Activated CD4-positive, alpha-beta T cell treated with anti-CD3 and anti-CD28 coated beads for 36 hours (primary cell): ENCODE data around the gene KREMEN2. TPM values are rescaled to one million over a fixed set of nuclear protein-coding genes. Genes with fewer than 3 reads are reported as not detected.

ENCODE experiments used
- ATAC-seq: fragments of 200-7000 bp; cut with Tn5 transposase; one replicate; pipeline ENCODE4 v1.10.0; 2021; ENCODE audit warnings: mild to moderate bottlenecking, moderate library complexity
- CTCF ChIA-PET: fragments of 350-600 bp; sonication (Branson Sonifier 250); formaldehyde crosslinking; loops from one replicate; lab custom pipeline; 2021; ENCODE audit warnings: antibody characterized with exemption; lab: Charles Lee
- POLR2A ChIA-PET: fragments of 350-600 bp; sonication (Branson Sonifier 250); formaldehyde crosslinking; loops from one replicate; lab custom pipeline; 2021; ENCODE audit warnings: antibody characterized with exemption, inconsistent platforms; lab: Charles Lee
- DNase-seq: peaks from one replicate; pipeline ENCODE4 v3.0.0-alpha.2; 2020
- H3K27ac Mint-ChIP-seq: one replicate; pipeline ENCODE4 v1.8.0; 2021; ENCODE audit warnings: mixed read lengths
- H3K27me3 Mint-ChIP-seq: one replicate; pipeline ENCODE4 v1.8.0; 2021; ENCODE audit warnings: mixed read lengths
- H3K36me3 Mint-ChIP-seq: one replicate; pipeline ENCODE4 v1.8.0; 2021; ENCODE audit warnings: low read depth, mixed read lengths
- H3K4me1 Mint-ChIP-seq: one replicate; pipeline ENCODE4 v1.8.0; 2021; ENCODE audit warnings: mixed read lengths
- H3K4me3 Mint-ChIP-seq: one replicate; pipeline ENCODE4 v1.8.0; 2021; ENCODE audit warnings: mild to moderate bottlenecking, moderate library complexity, mixed read lengths
- H3K9me3 Mint-ChIP-seq: one replicate; pipeline ENCODE4 v1.8.0; 2021; ENCODE audit warnings: low read depth, mixed read lengths
- intact Hi-C, 2 experiments: fragments of 100-400 bp; cut with DNase I in 1 of 2; cut with micrococcal nuclease in 1 of 2; formaldehyde crosslinking; loops; one replicate each; pipeline versions ENCODE4 v1.14.2 to v1.15.1; 2022 to 2024; cut with DNase I, micrococcal nuclease
- total RNA-seq, 2 experiments: library from RNA; stranded (reverse); gene quantifications; one replicate each; pipeline ENCODE4 v1.2.3, GENCODE V29; 2021

The KREMEN2 gene
- total RNA-seq, 2 experiments from 2014 or later = not detected

DNA sequence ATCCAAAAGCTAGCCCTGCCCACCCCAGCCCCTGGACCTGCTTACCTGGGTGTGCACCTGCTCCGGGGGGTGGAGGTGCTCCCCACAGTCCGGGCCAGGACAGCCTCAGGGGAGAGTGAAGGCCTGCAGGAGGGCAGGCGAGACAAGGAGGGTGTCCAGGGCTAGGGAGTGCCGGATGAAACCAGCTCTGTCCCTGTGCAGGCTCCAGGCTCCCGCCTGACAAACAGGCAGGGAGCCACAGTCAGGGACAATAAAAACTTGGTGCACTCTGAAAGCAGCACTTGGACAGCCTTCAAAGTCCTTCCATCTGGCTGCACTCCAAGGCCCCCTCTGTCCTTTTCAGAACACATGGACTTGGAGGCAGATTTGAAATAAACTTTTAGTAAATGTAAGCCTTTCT, 9.0 kb downstream of the KREMEN2 start:
- DNase-seq = no peak
- Mint-ChIP-seq H3K36me3 (peaks cover 37% of the 10 kb centered on the region), H3K4me3 (no peak overlapping the region), H3K27ac (no peak overlapping the region), H3K27me3 (peaks cover 5% of the 10 kb centered on the region), H3K9me3 (no peaks in the 10 kb centered on the region), H3K4me1 (peaks cover 17% of the 10 kb centered on the region)
- no peak for ATAC-seq
- intact Hi-C loops = loop anchor here in 1 of 2 experiments (5.0 kb wide), 1 partner anchor 49 kb away; the partner anchor contains the start of genes HCFC1R1, THOC6 and TNFRSF12A
- POLR2A ChIA-PET = interaction anchor here (0.5 kb wide), 1 partner anchor 189 kb away, joined by 3 read pairs; no protein-coding TSS in a partner anchor
- CTCF ChIA-PET = interaction anchor here (0.8 to 1.6 kb wide), 3 partner anchors 11 to 178 kb away, joined by 3 to 7 read pairs (median 3); no protein-coding TSS in a partner anchor

DNA sequence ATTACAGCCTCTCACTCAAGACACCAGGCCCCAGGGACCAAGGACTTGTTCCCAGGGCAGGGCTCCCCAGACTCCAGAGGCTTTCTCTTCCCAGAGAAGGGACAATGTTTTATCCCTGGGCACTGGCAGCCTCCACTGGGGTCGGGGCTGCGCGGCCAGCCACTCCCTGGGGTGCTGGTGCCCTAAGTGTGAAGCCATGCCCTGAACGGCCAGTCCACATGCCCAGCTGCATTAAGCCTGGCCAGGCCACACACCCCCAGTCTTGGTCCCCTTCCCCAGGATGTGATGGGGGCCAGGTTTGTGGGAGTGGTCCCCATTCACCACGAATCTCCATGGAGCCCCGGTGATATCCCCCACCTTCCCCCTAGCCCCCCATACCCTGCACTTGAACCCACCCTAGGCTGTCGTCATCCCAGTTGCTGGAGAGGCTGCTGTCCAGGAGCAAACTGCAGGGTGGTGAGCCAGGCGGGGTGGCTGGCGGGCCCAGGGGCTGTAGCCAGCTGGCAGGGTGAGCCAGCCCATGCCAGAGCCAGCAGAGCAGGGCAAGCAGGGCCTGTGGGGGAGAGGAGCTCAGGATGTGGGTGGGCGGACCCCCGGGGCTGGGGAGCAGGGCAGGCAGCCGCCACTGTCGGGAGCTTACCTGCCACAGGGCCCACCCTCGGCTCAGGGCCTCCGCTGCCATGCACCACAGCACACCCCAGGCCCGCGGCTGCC, 9.7 kb downstream of the KREMEN2 start:
- POLR2A ChIA-PET = interaction anchor here (0.5 kb wide), 1 partner anchor 188 kb away, joined by 3 read pairs; no protein-coding TSS in a partner anchor
- H3K27me3 Mint-ChIP-seq = no peaks in the 10 kb centered on the region
- CTCF ChIA-PET = interaction anchor here (1.1 kb wide), 1 partner anchor 54 kb away, joined by 3 read pairs; no protein-coding TSS in a partner anchor
- H3K27ac Mint-ChIP-seq = no peak overlapping the region
- intact Hi-C loops = loop anchor here in 1 of 2 experiments (5.0 kb wide), 1 partner anchor 49 kb away; the partner anchor contains the start of genes HCFC1R1, THOC6 and TNFRSF12A
- H3K4me3 Mint-ChIP-seq = no peak overlapping the region
- no peak for ATAC-seq
- H3K4me1 Mint-ChIP-seq = peaks cover 10% of the 10 kb centered on the region
- peaks cover 39% of the 10 kb centered on the region for H3K36me3 Mint-ChIP-seq
- DNase-seq = no peak
- no peaks in the 10 kb centered on the region for H3K9me3 Mint-ChIP-seq

DNA sequence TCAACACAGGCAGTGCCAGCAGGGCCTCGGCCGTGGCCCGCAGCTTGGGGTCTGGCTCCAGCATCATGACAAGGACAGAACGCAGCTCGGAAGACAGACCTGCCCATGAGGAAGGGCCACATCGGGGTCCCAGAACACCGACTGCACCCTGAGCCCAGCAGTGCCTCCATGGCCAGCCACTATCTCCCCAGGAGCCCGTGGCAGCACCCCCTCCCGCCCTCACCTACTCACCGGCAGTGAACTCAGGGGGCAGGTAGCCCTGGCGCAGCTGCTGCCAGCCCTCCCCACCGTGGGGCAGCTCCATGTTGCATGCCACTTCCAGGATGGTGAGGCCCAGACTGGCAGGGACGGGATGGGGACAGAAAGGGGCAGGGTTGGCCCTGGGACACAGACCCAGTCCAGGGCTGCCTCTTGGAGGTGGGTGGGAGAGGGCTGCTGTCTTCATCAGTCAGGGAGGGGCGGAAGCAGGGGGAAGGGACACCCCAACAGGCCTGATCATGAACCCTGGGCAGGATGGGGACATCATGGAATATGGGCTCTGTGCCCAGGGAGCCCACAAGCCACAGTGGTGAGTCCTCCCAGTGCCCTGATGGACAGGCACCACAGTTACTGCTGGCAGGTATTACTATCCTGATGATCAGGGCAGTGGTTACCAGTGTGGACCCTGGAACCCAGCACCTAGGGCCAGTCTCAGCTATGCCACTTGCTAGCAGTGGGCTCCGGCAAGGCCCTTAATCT, 10.4 kb downstream of the KREMEN2 start:
- Mint-ChIP-seq H3K36me3 (peaks cover 42% of the 10 kb centered on the region), H3K4me3 (no peak overlapping the region), H3K9me3 (no peaks in the 10 kb centered on the region), H3K4me1 (peaks cover 8% of the 10 kb centered on the region), H3K27ac (no peak overlapping the region), H3K27me3 (no peaks in the 10 kb centered on the region)
- intact Hi-C loops = loop anchor here in 1 of 2 experiments (5.0 kb wide), 1 partner anchor 48 kb away; the partner anchor contains the start of genes HCFC1R1, THOC6 and TNFRSF12A
- no peak for DNase-seq
- ChIA-PET CTCF (interaction anchor here (0.6 to 1.1 kb wide), 3 partner anchors 10 to 53 kb away, joined by 3 read pairs; no protein-coding TSS in a partner anchor), POLR2A (no interaction called here)
- ATAC-seq = no peak

GRCh38 chr16:2975161-2975795, 11.2 kb downstream of the KREMEN2 start:
- no peaks in the 10 kb centered on the region for H3K9me3 Mint-ChIP-seq
- POLR2A ChIA-PET = no interaction called here
- peaks cover 8% of the 10 kb centered on the region for H3K4me1 Mint-ChIP-seq
- no peak overlapping the region for H3K27ac Mint-ChIP-seq
- ATAC-seq = no peak
- CTCF ChIA-PET = interaction anchor here (0.6 to 1.1 kb wide), 2 partner anchors 9 to 29 kb away, joined by 3 read pairs; no protein-coding TSS in a partner anchor
- no peak for DNase-seq
- intact Hi-C loops = no loop called here
- H3K4me3 Mint-ChIP-seq = no peak overlapping the region
- no peaks in the 10 kb centered on the region for H3K27me3 Mint-ChIP-seq
- H3K36me3 Mint-ChIP-seq = peaks cover 45% of the 10 kb centered on the region

GRCh38 chr16:2976201-2976600, 12.1 kb downstream of the KREMEN2 start:
- H3K4me3 Mint-ChIP-seq = no peak overlapping the region
- no peaks in the 10 kb centered on the region for H3K27me3 Mint-ChIP-seq
- intact Hi-C loops = no loop called here
- H3K27ac Mint-ChIP-seq = no peak overlapping the region
- DNase-seq (no peak), ATAC-seq (no peak)
- peaks cover 43% of the 10 kb centered on the region for H3K36me3 Mint-ChIP-seq
- H3K4me1 Mint-ChIP-seq = peaks cover under 1% of the 10 kb centered on the region
- CTCF ChIA-PET = no interaction called here
- POLR2A ChIA-PET = no interaction called here
- H3K9me3 Mint-ChIP-seq = no peaks in the 10 kb centered on the region

DNA sequence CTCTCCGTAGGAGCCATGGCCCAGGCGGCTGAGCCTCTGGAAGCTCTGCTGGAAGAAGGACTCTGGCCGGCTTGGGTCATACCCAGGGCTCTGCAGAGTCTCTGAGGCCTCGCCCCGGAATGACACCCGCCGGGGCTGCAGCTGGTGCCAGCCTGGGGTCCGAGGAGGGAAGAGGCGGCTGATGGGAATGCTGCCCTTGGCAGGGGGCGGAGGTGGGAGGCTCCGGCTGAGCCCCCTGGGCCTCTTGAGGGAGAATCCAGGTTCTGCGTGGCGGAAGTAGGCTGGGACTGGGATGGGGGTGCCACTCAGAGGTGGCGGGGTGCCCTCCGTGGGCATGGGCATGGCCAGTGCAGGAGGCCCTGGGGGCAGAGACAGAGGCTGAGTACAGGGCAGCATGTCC, 12.6 kb downstream of the KREMEN2 start:
- Mint-ChIP-seq H3K4me1 (peaks cover 1% of the 10 kb centered on the region), H3K27ac (no peak overlapping the region), H3K4me3 (no peak overlapping the region), H3K27me3 (peaks cover 1% of the 10 kb centered on the region), H3K36me3 (peaks cover 41% of the 10 kb centered on the region), H3K9me3 (no peaks in the 10 kb centered on the region)
- intact Hi-C loops = no loop called here
- CTCF ChIA-PET = interaction anchor here (0.9 to 1.1 kb wide), 2 partner anchors 52 to 65 kb away, joined by 3 to 5 read pairs; partner anchors contain the start of gene FLYWCH1
- ATAC-seq (no peak), DNase-seq (no peak)
- POLR2A ChIA-PET = interaction anchor here (0.9 kb wide), 1 partner anchor 70 kb away, joined by 3 read pairs; no protein-coding TSS in a partner anchor

- H3K9me3 Mint-ChIP-seq = no peaks in the 10 kb centered on the region
- no peak overlapping the region for H3K4me3 Mint-ChIP-seq
- H3K27ac Mint-ChIP-seq = no peak overlapping the region
- POLR2A ChIA-PET = interaction anchor here (0.9 to 1.1 kb wide), 2 partner anchors 8 to 71 kb away, joined by 3 read pairs; partner anchors contain the start of gene PAQR4
- intact Hi-C loops = no loop called here
- ATAC-seq (no peak), DNase-seq (no peak)
- H3K27me3 Mint-ChIP-seq = peaks cover 2% of the 10 kb centered on the region
- CTCF ChIA-PET = interaction anchor here (0.9 to 1.3 kb wide), 3 partner anchors 17 to 66 kb away, joined by 3 to 5 read pairs (median 4); partner anchors contain the start of gene FLYWCH1
- H3K36me3 Mint-ChIP-seq = peaks cover 38% of the 10 kb centered on the region
- peaks cover 3% of the 10 kb centered on the region for H3K4me1 Mint-ChIP-seq
These were observed 13.4 kb downstream of the KREMEN2 start for GRCh38 chr16:2977440-2977839.

- H3K4me1 Mint-ChIP-seq = peaks cover 6% of the 10 kb centered on the region
These were observed 15.7 kb downstream of the KREMEN2 start for GRCh38 chr16:2979669-2980226.

GRCh38 chr16:2980227-2981176, 16.4 kb downstream of the KREMEN2 start, which contains the start of gene PKMYT1:
TSS of gene PKMYT1 (minus strand) at chr16:2980446. CDS start at chr16:2979657, 789 bp downstream.
- CTCF ChIA-PET = interaction anchor here (0.8 to 1.7 kb wide), 5 partner anchors 10 to 141 kb away, joined by 3 to 7 read pairs (median 4); partner anchors contain the start of gene PAQR4
- POLR2A ChIA-PET = interaction anchor here (0.6 to 1.2 kb wide), 3 partner anchors 9 to 110 kb away, joined by 3 to 5 read pairs (median 5); no protein-coding TSS in a partner anchor
- Mint-ChIP-seq H3K4me1 (peaks cover 6% of the 10 kb centered on the region), H3K27ac (peak within 1 kb of the TSS; percentile 84), H3K9me3 (no peaks in the 10 kb centered on the region), H3K4me3 (peak within 1 kb of the TSS; percentile 87), H3K36me3 (peaks cover 27% of the 10 kb centered on the region), H3K27me3 (peaks cover 2% of the 10 kb centered on the region)
- intact Hi-C loops = loop anchor here (1.0 to 5.0 kb wide), 11 partner anchors 10 to 259 kb away; partner anchors contain the start of genes FLYWCH1 (in 1 of the 2), PAQR4 (in 1 of the 2), SRRM2 (in 1 of the 2) and THOC6 (in 1 of the 2)
- ATAC-seq (peak; percentile 91), DNase-seq (peak; percentile 97)

More at GRCh38 chr16:2979669-2980226, 15.7 kb downstream of the KREMEN2 start:
- Mint-ChIP-seq H3K27me3 (peaks cover 2% of the 10 kb centered on the region), H3K9me3 (no peaks in the 10 kb centered on the region), H3K36me3 (peaks cover 29% of the 10 kb centered on the region), H3K27ac (peak overlapping the region; percentile 74), H3K4me3 (peak overlapping the region; percentile 87)
- peak; percentile 55 for DNase-seq
- ChIA-PET POLR2A (interaction anchor here (0.6 to 1.2 kb wide), 2 partner anchors 8 to 111 kb away, joined by 5 read pairs; no protein-coding TSS in a partner anchor), CTCF (interaction anchor here (0.8 to 1.7 kb wide), 4 partner anchors 10 to 140 kb away, joined by 3 to 7 read pairs (median 4); no protein-coding TSS in a partner anchor)
- intact Hi-C loops = loop anchor here (1.0 to 5.0 kb wide), 11 partner anchors 9 to 258 kb away; partner anchors contain the start of genes FLYWCH1 (in 1 of the 2), PAQR4 (in 1 of the 2), SRRM2 (in 1 of the 2) and THOC6 (in 1 of the 2)
- peak; percentile 5 for ATAC-seq
